SK-N-SH treated with all-trans-retinoic acid at 6 μM for 48 hours (cell line): ENCODE results near the gene SOCS3.

Experiments
- ARNTL ChIP-seq: fragments of 450-650 bp; formaldehyde crosslinking; IDR thresholded peaks from 2 replicates; pipeline ENCODE4 v1.5.0; 2020; ENCODE audit warnings: low read depth, mild to moderate bottlenecking, moderate library complexity, borderline replicate concordance
- BACH2 ChIP-seq: fragments of 250-450 bp; sonication (Bioruptor Pico); IDR thresholded peaks from 2 replicates; pipeline ENCODE4 v1.9.0; 2021; ENCODE audit warnings: mild to moderate bottlenecking, borderline replicate concordance
- OSR1 ChIP-seq: fragments of 250-450 bp; sonication (Bioruptor Pico); IDR thresholded peaks from 2 replicates; pipeline ENCODE4 v1.8.0; 2022; ENCODE audit warnings: moderate library complexity, mild to moderate bottlenecking, inconsistent platforms
- PATZ1 ChIP-seq: fragments of 250-450 bp; sonication (Bioruptor Pico); IDR thresholded peaks from 2 replicates; pipeline ENCODE4 v1.8.0; 2020; ENCODE audit warnings: mild to moderate bottlenecking, moderate library complexity, borderline replicate concordance
- PPARA ChIP-seq: fragments of 250-450 bp; sonication (Bioruptor Pico); IDR thresholded peaks from 2 replicates; pipeline ENCODE4 v1.5.0; 2020; ENCODE audit warnings: mild to moderate bottlenecking, borderline replicate concordance
- RARB ChIP-seq: fragments of 250-450 bp; sonication (Bioruptor Pico); IDR thresholded peaks from 2 replicates; pipeline ENCODE4 v1.8.0; 2021; ENCODE audit warnings: mild to moderate bottlenecking, moderate library complexity
- SNAI2 ChIP-seq: fragments of 250-450 bp; sonication (Bioruptor Pico); IDR thresholded peaks from 2 replicates; pipeline ENCODE4 v1.5.0; 2020; ENCODE audit warnings: mild to moderate bottlenecking, moderate library complexity
- TOX ChIP-seq: fragments of 250-450 bp; sonication (Bioruptor Pico); IDR thresholded peaks from 2 replicates; pipeline ENCODE4 v1.8.0; 2021; ENCODE audit warnings: mild to moderate bottlenecking, moderate library complexity, borderline replicate concordance
- TSHZ2 ChIP-seq: fragments of 250-450 bp; sonication (Bioruptor Pico); IDR thresholded peaks from 2 replicates; pipeline ENCODE4 v1.5.0; 2020; ENCODE audit warnings: mild to moderate bottlenecking, moderate library complexity
- ZFP3 ChIP-seq: fragments of 250-450 bp; sonication (Bioruptor Pico); IDR thresholded peaks from 2 replicates; pipeline ENCODE4 v1.5.0; 2020; ENCODE audit warnings: mild to moderate bottlenecking, moderate library complexity
- ZFP30 ChIP-seq: fragments of 450-650 bp; formaldehyde crosslinking; IDR thresholded peaks from 2 replicates; pipeline ENCODE4 v1.5.0; 2022; ENCODE audit warnings: mild to moderate bottlenecking, moderate library complexity
- ZNF565 ChIP-seq: fragments of 450-650 bp; formaldehyde crosslinking; conservative IDR thresholded peaks from 2 replicates; pipeline ENCODE4 v1.5.0; 2020; ENCODE audit warnings: low read depth, mild to moderate bottlenecking, moderate library complexity
- ZNF8 ChIP-seq: fragments of 450-650 bp; formaldehyde crosslinking; IDR thresholded peaks from 2 replicates; pipeline ENCODE4 v1.5.0; 2020; ENCODE audit warnings: mild to moderate bottlenecking, moderate library complexity
- TF ChIP-seq, protein P1 (sequence below): fragments of 250-450 bp; sonication (Bioruptor Pico); IDR thresholded peaks from 2 replicates; pipeline ENCODE4 v1.5.1; 2020; ENCODE audit warnings: low read depth, mild to moderate bottlenecking, moderate library complexity

GRCh38 chr17:78355045-78355641 is 4.7 kb downstream of the SOCS3 start:
- TF ChIP-seq ARNTL (CRISPR knock-in tag) = no peak
- no peak for TF ChIP-seq BACH2 (CRISPR knock-in tag)
- TF ChIP-seq PATZ1 (CRISPR knock-in tag) = no peak
- no peak for TF ChIP-seq ZNF565 (CRISPR knock-in tag)
- TF ChIP-seq ZFP3 = no peak
- no peak for TF ChIP-seq OSR1 (CRISPR knock-in tag)
- TF ChIP-seq ZFP30 (CRISPR knock-in tag) = no peak
- TF ChIP-seq TOX (CRISPR knock-in tag) = no peak
- no peak for TF ChIP-seq TSHZ2
- TF ChIP-seq RARB (CRISPR knock-in tag) = no peak
- no peak for TF ChIP-seq PPARA (CRISPR knock-in tag)
- no peak for TF ChIP-seq SNAI2 (CRISPR knock-in tag)
- TF ChIP-seq ZNF8 (CRISPR knock-in tag) = no peak
- TF ChIP-seq, protein P1, sequence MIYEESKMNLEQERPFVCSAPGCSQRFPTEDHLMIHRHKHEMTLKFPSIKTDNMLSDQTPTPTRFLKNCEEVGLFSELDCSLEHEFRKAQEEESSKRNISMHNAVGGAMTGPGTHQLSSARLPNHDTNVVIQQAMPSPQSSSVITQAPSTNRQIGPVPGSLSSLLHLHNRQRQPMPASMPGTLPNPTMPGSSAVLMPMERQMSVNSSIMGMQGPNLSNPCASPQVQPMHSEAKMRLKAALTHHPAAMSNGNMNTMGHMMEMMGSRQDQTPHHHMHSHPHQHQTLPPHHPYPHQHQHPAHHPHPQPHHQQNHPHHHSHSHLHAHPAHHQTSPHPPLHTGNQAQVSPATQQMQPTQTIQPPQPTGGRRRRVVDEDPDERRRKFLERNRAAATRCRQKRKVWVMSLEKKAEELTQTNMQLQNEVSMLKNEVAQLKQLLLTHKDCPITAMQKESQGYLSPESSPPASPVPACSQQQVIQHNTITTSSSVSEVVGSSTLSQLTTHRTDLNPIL (CRISPR knock-in tag) = no peak
